ENCODE data around the gene PPP1R14C.
A peak's percentile ranks its signal among the peaks of the same experiment; 100 is the strongest.

GRCh38 chr6:150152891-150153876, 10.3 kb downstream of the PPP1R14C start:
- TF ChIP-seq CTCF (IDR thresholded peaks at IDR 0.05) (no peak), POLR2A (IDR thresholded peaks at IDR 0.05) (peak in 1 of 2 donors; percentile 19)
